GM12878 (cell line): ENCODE measurements around the gene ACOT13. TPM values are rescaled to one million over a fixed set of nuclear protein-coding genes. Genes with fewer than 3 reads are reported as not detected.

Source experiments
- ATAC-seq: fragments of 200-7000 bp; cut with Tn5 transposase; 3 replicates; pipeline ENCODE4 v1.9.1; 2020; ENCODE audit warnings: mild to moderate bottlenecking, moderate library complexity
- BruUV-seq: library from RNA; stranded (reverse); fragments of 400-500 nt; replicated peaks from 2 replicates; lab custom pipeline; 2021; lab: Mats Ljungman, UMichigan
- CTCF ChIA-PET: fragments of 300-600 bp; sonication (Branson Sonifier 250); formaldehyde crosslinking; extraction: SDS; loops from one replicate; lab custom pipeline; 2021; ENCODE audit warnings: inconsistent platforms; lab: Yijun Ruan, JAX
- POLR2A ChIA-PET: fragments of 350-600 bp; formaldehyde crosslinking; extraction: SDS; loops from one replicate; lab custom pipeline; 2021; ENCODE audit warnings: inconsistent platforms; lab: Charles Lee
- RAD21 ChIA-PET: fragments of 300-600 bp; sonication (Branson Sonifier 250); formaldehyde crosslinking; loops from one replicate; lab custom pipeline; 2023; ENCODE audit warnings: antibody characterized with exemption; ENCODE audit not compliant: unreplicated experiment; lab: Charles Lee
- SMC1A ChIA-PET: fragments of 300-600 bp; sonication (Branson Sonifier 250); formaldehyde crosslinking; loops from one replicate; lab custom pipeline; 2023; ENCODE audit not compliant: unreplicated experiment, uncharacterized antibody; lab: Charles Lee
- DNase-seq: peaks from one replicate; pipeline ENCODE4 v3.0.0-alpha.2; 2011; ENCODE audit warnings: low read depth, low spot score
- FAIRE-seq: peaks from 3 replicates; lab custom pipeline; 2011; peaks lifted over from hg19 to GRCh38; lab: Jason Lieb, UNC
- H2AFZ ChIP-seq: 2 replicates; pipeline ENCODE4 v1.6.0; 2011; ENCODE audit warnings: low read depth, low read length, control low read depth; ENCODE audit not compliant: control insufficient read depth
- H3K27ac ChIP-seq: 2 replicates; pipeline ENCODE4 v1.5.1; 2011; ENCODE audit warnings: control low read depth; ENCODE audit not compliant: control insufficient read depth, insufficient read depth
- H3K27me3 ChIP-seq, 2 experiments: replicated peaks in 1 of 2; 2 replicates each; pipeline versions ENCODE4 v1.6.0 to v1.6.1; 2011; ENCODE audit warnings: low read length in 1 of 2; ENCODE audit not compliant: control insufficient read depth in 2 of 2, insufficient read depth in 2 of 2
- H3K36me3 ChIP-seq, 2 experiments: 2 replicates each; pipeline ENCODE4 v1.5.1; 2011; ENCODE audit warnings: low read length in 1 of 2; ENCODE audit not compliant: control insufficient read depth in 2 of 2, insufficient read depth in 2 of 2
- H3K4me1 ChIP-seq: 2 replicates; pipeline ENCODE4 v1.6.1; 2011; ENCODE audit warnings: mild to moderate bottlenecking, low read length, moderate library complexity, mixed read lengths; ENCODE audit not compliant: control insufficient read depth, insufficient read depth
- H3K4me2 ChIP-seq: 2 replicates; pipeline ENCODE4 v1.6.0; 2011; ENCODE audit warnings: control low read depth; ENCODE audit not compliant: control insufficient read depth, insufficient read depth
- H3K4me3 ChIP-seq: fragments of 200-600 bp; sonication (generic); 2 replicates; pipeline ENCODE4 v1.5.1; 2016
- H3K79me2 ChIP-seq: 2 replicates; pipeline ENCODE4 v1.6.0; 2011; ENCODE audit warnings: low read length; ENCODE audit not compliant: control insufficient read depth, insufficient read depth
- H3K9ac ChIP-seq: 2 replicates; pipeline ENCODE4 v1.8.0; 2011; ENCODE audit warnings: low read length, control low read depth, mixed read lengths; ENCODE audit not compliant: control insufficient read depth, insufficient read depth
- H3K9me3 ChIP-seq: replicated peaks from 3 replicates; pipeline ENCODE4 v1.5.1; 2011; ENCODE audit warnings: mild to moderate bottlenecking, low read length; ENCODE audit not compliant: control insufficient read depth, insufficient read depth
- H4K20me1 ChIP-seq: 2 replicates; pipeline ENCODE4 v1.6.0; 2011; ENCODE audit not compliant: control insufficient read depth, insufficient read depth
- BHLHE40 ChIP-seq, 2 experiments: fragments of 450-650 bp in 1 of 2; IDR thresholded peaks; 2 replicates each; pipeline ENCODE4 v1.6.1; 2011 to 2017; ENCODE audit warnings: low read depth in 2 of 2, borderline replicate concordance in 1 of 2, improper control_type of control experiment in 1 of 2, low read length in 1 of 2, mild to moderate bottlenecking in 1 of 2
- EZH2 ChIP-seq: IDR thresholded peaks from 2 replicates; pipeline ENCODE4 v1.6.1; 2012; ENCODE audit warnings: low read depth, mild to moderate bottlenecking, control low read depth, inconsistent platforms, low read length, borderline replicate concordance; ENCODE audit not compliant: control insufficient read depth
- HCFC1 ChIP-seq: fragments of 150-350 bp; IDR thresholded peaks from 2 replicates; pipeline ENCODE4 v1.6.1; 2014; ENCODE audit warnings: low read length
- MAX ChIP-seq: IDR thresholded peaks from 2 replicates; pipeline ENCODE4 v1.6.1; 2012; ENCODE audit warnings: low read depth, low read length, improper control_type of control experiment
- NR2C2 ChIP-seq: IDR thresholded peaks from 2 replicates; pipeline ENCODE4 v1.6.1; 2011; ENCODE audit warnings: borderline replicate concordance, low read depth; ENCODE audit not compliant: control insufficient read depth, insufficient read length
- RAD51 ChIP-seq: fragments of 450-650 bp; IDR thresholded peaks from 2 replicates; pipeline ENCODE4 v1.6.1; 2016; ENCODE audit warnings: moderate library complexity, mild to moderate bottlenecking, inconsistent platforms
- RBBP5 ChIP-seq: fragments of 200-600 bp; sonication (generic); conservative IDR thresholded peaks from 2 replicates; pipeline ENCODE4 v1.6.1; 2016
- RELA ChIP-seq: fragments of 450-650 bp; IDR thresholded peaks from 2 replicates; pipeline ENCODE4 v1.8.0; 2014; ENCODE audit warnings: borderline replicate concordance; ENCODE audit not compliant: partially characterized antibody
- RUNX3 ChIP-seq: IDR thresholded peaks from 2 replicates; pipeline ENCODE4 v1.6.1; 2012; ENCODE audit warnings: low read length, inconsistent platforms
- SIX5 ChIP-seq: IDR thresholded peaks from 2 replicates; pipeline ENCODE4 v1.6.1; 2011; ENCODE audit warnings: mild to moderate bottlenecking, low read depth, low read length, moderate library complexity; ENCODE audit not compliant: severe bottlenecking
- SKIL ChIP-seq: fragments of 450-650 bp; IDR thresholded peaks from 2 replicates; pipeline ENCODE4 v1.6.1; 2017; ENCODE audit warnings: mild to moderate bottlenecking, low read depth, inconsistent platforms; ENCODE audit not compliant: poor library complexity, severe bottlenecking
- SMAD5 ChIP-seq: IDR thresholded peaks from 2 replicates; pipeline ENCODE4 v1.6.1; 2016; ENCODE audit warnings: antibody characterized with exemption, low read depth
- STAT3 ChIP-seq: IDR thresholded peaks from 2 replicates; pipeline ENCODE4 v1.6.1; 2011; ENCODE audit warnings: low read depth, low read length, improper control_type of control experiment
- USF1 ChIP-seq: IDR thresholded peaks from 2 replicates; pipeline ENCODE4 v1.6.1; 2011; ENCODE audit warnings: borderline replicate concordance, low read depth, mild to moderate bottlenecking, moderate library complexity, mixed read lengths, low read length; ENCODE audit not compliant: insufficient read depth; ENCODE audit errors: extremely low read length
- WGBS: methylation state at CpG from one replicate; pipeline ENCODE4 v1.1.6; 2016; ENCODE audit warnings: low lambda C conversion rate; ENCODE audit not compliant: insufficient replicate concordance, insufficient coverage; ENCODE audit errors: missing lambda C conversion rate; 5-methylcytosine and 5-hydroxymethylcytosine counted together
- in situ Hi-C: fragments of 300-500 bp; cut with MboI; formaldehyde crosslinking; loops from 9 replicates; pipeline ENCODE4 v1.14.3; 2018; ENCODE audit warnings: mixed read lengths
- intact Hi-C: fragments of 100-400 bp; cut with micrococcal nuclease; formaldehyde crosslinking; loops from one replicate; pipeline ENCODE4 v1.14.2; 2022; ENCODE audit not compliant: unreplicated experiment
- polyA plus RNA-seq, 11 experiments: library from polyadenylated mRNA; depleted of rRNA in 4 of 11; unstranded in 6 of 11; stranded (reverse) in 5 of 11; fragments of >200 nt; fragmentation: Nextera tagmentation in 4 of 11; fragmentation: Illumina TruSeq in 1 of 11; extraction: Ambion mirVana in 4 of 11; extraction: Trizol in 1 of 11; gene quantifications; 1 replicate in 1 of 11; 2 replicates in 10 of 11; pipeline versions ENCODE4 v1.2.1 to v1.2.3, GENCODE V29; 2011 to 2016; ENCODE audit warnings: inconsistent platforms in 2 of 11, missing spikeins in 2 of 11, low read depth in 1 of 11
- total RNA-seq, 4 experiments: library from RNA; depleted of rRNA in 3 of 4; stranded (reverse); fragments of >200 nt in 3 of 4; fragmentation: Illumina TruSeq in 1 of 4; extraction: Trizol in 1 of 4; gene quantifications; 2 replicates each; pipeline versions ENCODE4 v1.2.1 to v1.2.3, GENCODE V29; 2013 to 2021

Gene ACOT13
- total and polyA plus RNA-seq, 10 of the 15 experiments (the other 5 are each of a cell fraction or from before 2014, with no cell fraction given) = 6.0 to 60.6 (median 36.6) TPM

DNA sequence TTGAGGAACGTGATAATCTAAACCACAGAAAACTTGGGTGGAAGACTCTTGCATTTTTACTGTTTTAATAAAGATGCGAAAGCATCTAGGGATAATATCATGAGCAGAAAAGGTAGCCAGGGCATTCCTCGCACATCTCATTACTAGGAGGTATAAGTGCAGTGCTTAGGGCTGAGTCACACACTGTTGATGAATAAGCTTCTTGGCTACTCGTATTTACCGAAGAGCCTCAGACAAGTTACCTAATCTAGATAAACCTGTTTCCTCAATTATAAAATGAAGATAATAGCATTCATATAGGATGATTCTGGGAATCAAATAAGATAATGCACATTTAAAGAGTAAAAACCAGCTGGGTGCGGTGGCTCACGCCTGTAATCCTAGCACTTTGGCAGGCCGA, 20.1 kb upstream of the ACOT13 start:
- ChIA-PET RAD21 (interaction anchor here (1.1 kb wide), 1 partner anchor 66 kb away, joined by 3 read pairs; no protein-coding TSS in a partner anchor), CTCF (interaction anchor here (0.8 to 1.4 kb wide), 3 partner anchors 65 to 160 kb away, joined by 3 read pairs; no protein-coding TSS in a partner anchor), POLR2A (no interaction called here), SMC1A (interaction anchor here (1.5 to 2.6 kb wide), 2 partner anchors 107 to 124 kb away, joined by 3 to 10 read pairs; no protein-coding TSS in a partner anchor)
- Histone ChIP-seq H3K27me3 (no peaks in the 10 kb centered on the region), H3K79me2 (no peaks in the 10 kb centered on the region), H3K4me2 (no peak overlapping the region), H3K4me3 (peak overlapping the region; percentile 66; the same call in 1 of the 2 replicates), H3K36me3 (peaks cover 0 to 6% of the 10 kb centered on the region in 2 experiments; a peak in 1 of 4 replicates), H2AFZ (no peak overlapping the region), H3K9ac (no peak overlapping the region), H3K27ac (no peak overlapping the region), H4K20me1 (no peaks in the 10 kb centered on the region), H3K4me1 (peaks cover 6% of the 10 kb centered on the region), H3K9me3 (no peaks in the 10 kb centered on the region)
- in situ Hi-C loops = no loop called here
- intact Hi-C loops = no loop called here
- DNase-seq = no peak
- no TSS peak for BruUV-seq
- no peak for ATAC-seq
- no peak for FAIRE-seq
- TF ChIP-seq RBBP5 (no peak), SIX5 (no peak)
- WGBS = 78% methylated on average over 8 of the region's 8 CpGs

GRCh38 chr6:24648276-24648675, 18.6 kb upstream of the ACOT13 start:
- Histone ChIP-seq H3K36me3 (peaks cover 2 to 10% of the 10 kb centered on the region in 2 experiments; a peak in 3 of 4 replicates), H3K4me1 (peaks cover 6% of the 10 kb centered on the region), H3K9me3 (no peaks in the 10 kb centered on the region), H3K79me2 (no peaks in the 10 kb centered on the region), H3K9ac (no peak overlapping the region), H3K4me3 (no peak overlapping the region), H2AFZ (no peak overlapping the region), H4K20me1 (no peaks in the 10 kb centered on the region), H3K27me3 (no peaks in the 10 kb centered on the region), H3K4me2 (no peak overlapping the region), H3K27ac (no peak overlapping the region)
- DNase-seq = no peak
- no TSS peak for BruUV-seq
- SMC1A ChIA-PET = interaction anchor here (0.7 kb wide), 1 partner anchor 11 kb away, joined by 5 read pairs; no protein-coding TSS in a partner anchor
- CTCF ChIA-PET = interaction anchor here (1.1 kb wide), 1 partner anchor 68 kb away, joined by 3 read pairs; no protein-coding TSS in a partner anchor
- no peak for FAIRE-seq
- WGBS = 86% methylated on average over 5 of the region's 5 CpGs
- intact Hi-C loops = no loop called here
- RAD21 ChIA-PET = interaction anchor here (1.1 kb wide), 1 partner anchor 18 kb away, joined by 3 read pairs; no protein-coding TSS in a partner anchor
- POLR2A ChIA-PET = interaction anchor here (0.6 to 0.7 kb wide), 2 partner anchors 90 to 306 kb away, joined by 3 to 5 read pairs; no protein-coding TSS in a partner anchor
- no peak for ATAC-seq
- in situ Hi-C loops = no loop called here
- TF ChIP-seq USF1 (no peak), STAT3 (no peak), RELA (no peak), EZH2 (no peak), RAD51 (no peak), SMAD5 (no peak), NR2C2 (no peak), MAX (no peak), RUNX3 (no peak), HCFC1 (no peak), SKIL (no peak), BHLHE40 (IDR thresholded peaks at IDR 0.05; ENCODE audit: borderline replicate concordance in 1 of 2, low read depth in 2 of 2, low read length in 1 of 2) (no peak)
